GM10266 (cell line): ENCODE results near the gene PEAK1.

Experiments used
- DNase-seq: peaks from one replicate; pipeline ENCODE4 v3.0.0; 2012; ENCODE audit errors: extremely low spot score
- CTCF ChIP-seq: IDR thresholded peaks from 2 replicates; pipeline ENCODE4 v1.5.1; 2012; ENCODE audit warnings: mild to moderate bottlenecking, low read depth; ENCODE audit not compliant: control insufficient read depth, insufficient read depth; ENCODE audit errors: missing control alignments

PEAK1 gene

GRCh38 chr15:77305953-77306352, 114.0 kb downstream of the PEAK1 start:
- DNase-seq = no peak

GRCh38 chr15:77296773-77297337, 123.0 kb downstream of the PEAK1 start:
- no peak for TF ChIP-seq CTCF
- no peak for DNase-seq

More at GRCh38 chr15:77305953-77306352, 114.0 kb downstream of the PEAK1 start:
- no peak for TF ChIP-seq CTCF

GRCh38 chr15:77295446-77295845, 124.5 kb downstream of the PEAK1 start:
- DNase-seq = no peak
- TF ChIP-seq CTCF = no peak

GRCh38 chr15:77292969-77293558, 126.8 kb downstream of the PEAK1 start:
- no peak for TF ChIP-seq CTCF
- no peak for DNase-seq

GRCh38 chr15:77291107-77291506, 128.8 kb downstream of the PEAK1 start:
- DNase-seq = no peak
- TF ChIP-seq CTCF = no peak

- TF ChIP-seq CTCF = no peak
- no peak for DNase-seq
Observed at GRCh38 chr15:77287385-77287784, 132.5 kb downstream of the PEAK1 start.

- no peak for DNase-seq
- no peak for TF ChIP-seq CTCF
Observed at GRCh38 chr15:77285057-77285997, 134.6 kb downstream of the PEAK1 start.
